H9 (cell line): Measurements from ENCODE around the gene COL17A1. TPM values are rescaled to one million over a fixed set of nuclear protein-coding genes. Genes with fewer than 3 reads are reported as not detected.

ENCODE experiments used
- DNase-seq: peaks from one replicate; pipeline ENCODE4 v3.0.0-alpha.2; 2017
- H2AFZ ChIP-seq: one replicate; pipeline ENCODE4 v1.6.1; 2013; ENCODE audit warnings: mild to moderate bottlenecking, low read length, control low read depth, moderate library complexity
- H2AK5ac ChIP-seq: 2 replicates; pipeline ENCODE4 v1.6.1; 2013; ENCODE audit warnings: low read length, control low read depth, mixed read lengths; ENCODE audit not compliant: insufficient read length
- H2BK120ac ChIP-seq: one replicate; pipeline ENCODE4 v1.6.1; 2013; ENCODE audit warnings: low read depth, mild to moderate bottlenecking, low read length, control low read depth, inconsistent platforms; ENCODE audit not compliant: poor library complexity, severe bottlenecking
- H2BK12ac ChIP-seq: 2 replicates; pipeline ENCODE4 v1.6.1; 2013; ENCODE audit warnings: low read length, control low read depth, mixed read lengths, low read depth; ENCODE audit not compliant: insufficient read length
- H2BK15ac ChIP-seq: 2 replicates; pipeline ENCODE4 v1.6.1; 2013; ENCODE audit warnings: low read depth, low read length, control low read depth
- H2BK20ac ChIP-seq: one replicate; pipeline ENCODE4 v1.6.1; 2013; ENCODE audit warnings: low read depth, mild to moderate bottlenecking, low read length, control low read depth, inconsistent platforms; ENCODE audit not compliant: poor library complexity, severe bottlenecking
- H2BK5ac ChIP-seq: 2 replicates; pipeline ENCODE4 v1.6.1; 2013; ENCODE audit warnings: low read length, control low read depth, mixed read lengths; ENCODE audit not compliant: insufficient read length
- H3K14ac ChIP-seq: 2 replicates; pipeline ENCODE4 v1.6.1; 2013; ENCODE audit warnings: low read length, control low read depth; ENCODE audit not compliant: insufficient read depth
- H3K18ac ChIP-seq: 2 replicates; pipeline ENCODE4 v1.6.1; 2013; ENCODE audit warnings: low read depth, mild to moderate bottlenecking, mixed read lengths, low read length, control low read depth; ENCODE audit not compliant: insufficient read length
- H3K23ac ChIP-seq: 2 replicates; pipeline ENCODE4 v1.6.1; 2013; ENCODE audit warnings: low read length, control low read depth, mixed read lengths, low read depth; ENCODE audit not compliant: insufficient read length
- H3K23me2 ChIP-seq: 2 replicates; pipeline ENCODE4 v1.6.1; 2013; ENCODE audit warnings: low read depth, mild to moderate bottlenecking, mixed read lengths, low read length, control low read depth; ENCODE audit not compliant: insufficient read length, poor library complexity, severe bottlenecking
- H3K27ac ChIP-seq: 2 replicates; pipeline ENCODE4 v1.5.1; 2013; ENCODE audit warnings: low read length, control low read depth, mixed read lengths, low read depth; ENCODE audit not compliant: insufficient read length
- H3K27me3 ChIP-seq: 2 replicates; pipeline ENCODE4 v1.6.1; 2013; ENCODE audit warnings: low read length, control low read depth, inconsistent platforms; ENCODE audit not compliant: insufficient read depth
- H3K4ac ChIP-seq: 2 replicates; pipeline ENCODE4 v1.6.1; 2013; ENCODE audit warnings: low read depth, mild to moderate bottlenecking, control low read depth, inconsistent platforms, low read length, moderate library complexity
- H3K4me1 ChIP-seq: 2 replicates; pipeline ENCODE4 v1.6.1; 2013; ENCODE audit warnings: low read length, control low read depth, inconsistent platforms; ENCODE audit not compliant: insufficient read depth
- H3K4me2 ChIP-seq: 2 replicates; pipeline ENCODE4 v1.6.1; 2013; ENCODE audit warnings: low read length, control low read depth, mixed read lengths; ENCODE audit not compliant: insufficient read length, insufficient read depth
- H3K56ac ChIP-seq: 2 replicates; pipeline ENCODE4 v1.6.1; 2013; ENCODE audit warnings: low read depth, mild to moderate bottlenecking, mixed read lengths, low read length, control low read depth; ENCODE audit not compliant: insufficient read length
- H3K79me1 ChIP-seq: 2 replicates; pipeline ENCODE4 v1.6.1; 2013; ENCODE audit warnings: low read depth, mild to moderate bottlenecking, moderate library complexity, low read length, control low read depth, inconsistent platforms; ENCODE audit not compliant: insufficient read depth, poor library complexity, severe bottlenecking
- H3K79me2 ChIP-seq: 2 replicates; pipeline ENCODE4 v1.6.1; 2013; ENCODE audit warnings: low read length, control low read depth, inconsistent platforms; ENCODE audit not compliant: insufficient read depth
- H3K9ac ChIP-seq: 2 replicates; pipeline ENCODE4 v1.6.1; 2013; ENCODE audit warnings: low read length, control low read depth, mixed read lengths; ENCODE audit not compliant: insufficient read length; ENCODE audit errors: extremely low read depth
- H3K9me3 ChIP-seq: one replicate; pipeline ENCODE4 v1.6.1; 2013; ENCODE audit warnings: low read depth, low read length, inconsistent platforms; ENCODE audit not compliant: control insufficient read depth
- H3T11ph ChIP-seq: one replicate; pipeline ENCODE4 v1.6.1; 2013; ENCODE audit warnings: mild to moderate bottlenecking, low read length, control low read depth, inconsistent platforms
- H4K20me1 ChIP-seq: one replicate; pipeline ENCODE4 v1.6.1; 2013; ENCODE audit not compliant: control insufficient read depth, insufficient read length, insufficient read depth
- H4K5ac ChIP-seq: 2 replicates; pipeline ENCODE4 v1.6.1; 2013; ENCODE audit warnings: low read depth, mild to moderate bottlenecking, mixed read lengths, low read length, control low read depth; ENCODE audit not compliant: insufficient read length
- H4K8ac ChIP-seq: replicated peaks from 2 replicates; pipeline ENCODE4 v1.6.1; 2013; ENCODE audit warnings: low read length, control low read depth, mixed read lengths, low read depth; ENCODE audit not compliant: insufficient read length
- H4K91ac ChIP-seq: 2 replicates; pipeline ENCODE4 v1.6.1; 2013; ENCODE audit warnings: low read depth, mild to moderate bottlenecking, moderate library complexity, mixed read lengths, low read length, control low read depth; ENCODE audit not compliant: insufficient read length
- H3K27ac Mint-ChIP-seq, 3 experiments: 2 replicates in 2 of 3; 3 replicates in 1 of 3; pipeline ENCODE4 v1.8.0; 2020 to 2021; ENCODE audit warnings: mixed read lengths in 3 of 3, mild to moderate bottlenecking in 1 of 3, moderate library complexity in 1 of 3
- H3K27me3 Mint-ChIP-seq: 2 replicates; pipeline ENCODE4 v1.8.0; 2021; ENCODE audit warnings: low read depth, mild to moderate bottlenecking, moderate library complexity, mixed read lengths
- H3K36me3 Mint-ChIP-seq, 3 experiments: 2 replicates in 2 of 3; 3 replicates in 1 of 3; pipeline ENCODE4 v1.8.0; 2020 to 2021; ENCODE audit warnings: low read depth in 3 of 3, mixed read lengths in 3 of 3; ENCODE audit not compliant: insufficient read depth in 1 of 3
- H3K4me1 Mint-ChIP-seq, 2 experiments: 2 replicates each; pipeline ENCODE4 v1.8.0; 2020; ENCODE audit warnings: mixed read lengths in 2 of 2
- H3K4me3 Mint-ChIP-seq, 2 experiments: 2 replicates in 1 of 2; 3 replicates in 1 of 2; pipeline ENCODE4 v1.8.0; 2020 to 2021; ENCODE audit warnings: mild to moderate bottlenecking in 2 of 2, mixed read lengths in 2 of 2, moderate library complexity in 1 of 2
- H3K9me3 Mint-ChIP-seq, 2 experiments: 2 replicates in 1 of 2; 3 replicates in 1 of 2; pipeline ENCODE4 v1.8.0; 2020; ENCODE audit warnings: mild to moderate bottlenecking in 2 of 2, mixed read lengths in 2 of 2, moderate library complexity in 1 of 2
- CTCF ChIP-seq: fragments of 200-600 bp; sonication (generic); conservative IDR thresholded peaks from 3 replicates; pipeline ENCODE4 v1.8.0; 2021; ENCODE audit warnings: antibody characterized with exemption, mild to moderate bottlenecking
- WGBS: extraction: QIAGEN DNeasy Blood & Tissue Kit; methylation state at CpG from one replicate; pipeline ENCODE4 v1.1.7; 2013; ENCODE audit warnings: missing lambda C conversion rate, low lambda C conversion rate, mixed read lengths; ENCODE audit not compliant: insufficient read length; ENCODE audit errors: extremely low coverage; 5-methylcytosine and 5-hydroxymethylcytosine counted together
- total RNA-seq: library from RNA; stranded (reverse); gene quantifications from 2 replicates; pipeline ENCODE4 v1.2.1, GENCODE V29; 2021

The COL17A1 gene
- total RNA-seq, 1 experiment from 2014 or later, result 1.9 TPM

DNA sequence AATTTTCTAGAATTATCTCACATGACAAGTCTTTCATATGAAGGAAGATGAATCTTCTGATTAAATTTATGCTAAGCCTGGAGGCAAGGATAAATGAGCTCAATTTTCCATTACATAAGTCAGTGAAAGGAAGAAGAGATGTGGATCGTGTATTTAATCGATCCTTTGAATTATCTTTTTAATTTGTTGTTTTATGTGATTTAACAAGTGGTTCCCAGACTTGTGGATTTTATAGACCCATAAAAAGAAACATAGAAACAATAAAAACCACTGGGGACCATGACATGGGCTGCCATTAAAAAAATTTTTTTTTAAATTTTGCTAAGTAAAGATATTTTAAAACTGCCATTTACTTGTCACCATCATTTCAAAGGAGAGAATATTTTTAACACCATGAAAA is 73.8 kb downstream of the COL17A1 start:
- Histone ChIP-seq H2BK12ac (no peak overlapping the region), H3K4ac (no peak overlapping the region), H3K4me1 (no peaks in the 10 kb centered on the region), H2BK20ac (no peak overlapping the region), H2BK15ac (no peak overlapping the region), H4K8ac (no peak overlapping the region), H3T11ph (no peak overlapping the region), H2AK5ac (no peak overlapping the region), H3K9ac (no peak overlapping the region), H2AFZ (no peak overlapping the region), H3K27ac (no peak overlapping the region), H3K14ac (no peak overlapping the region), H4K5ac (no peak overlapping the region), H3K4me2 (no peak overlapping the region), H3K23me2 (no peaks in the 10 kb centered on the region), H3K79me2 (no peaks in the 10 kb centered on the region), H3K9me3 (no peaks in the 10 kb centered on the region), H3K27me3 (no peaks in the 10 kb centered on the region), H2BK120ac (no peak overlapping the region), H2BK5ac (no peak overlapping the region), H3K79me1 (no peaks in the 10 kb centered on the region), H3K23ac (no peak overlapping the region), H4K20me1 (no peaks in the 10 kb centered on the region), H3K56ac (no peak overlapping the region), H3K18ac (no peak overlapping the region), H4K91ac (no peak overlapping the region)
- Mint-ChIP-seq H3K36me3 (peaks cover 0 to 3% (median 0%) of the 10 kb centered on the region in 3 experiments; a peak in 2 of 7 replicates), H3K4me1 (peaks cover 5% of the 10 kb centered on the region in 2 experiments), H3K4me3 (no peak overlapping the region), H3K27me3 (no peaks in the 10 kb centered on the region), H3K27ac (no peak overlapping the region), H3K9me3 (no peaks in the 10 kb centered on the region)
- WGBS, result 100% methylated on average over 2 of the region's 2 CpGs
- no peak for TF ChIP-seq CTCF
- DNase-seq, result no peak
